DMS153 (cell line): ENCODE data around the gene TOMM70.

Source experiments
- DNase-seq: peaks from one replicate; lab custom pipeline; 2025; lab: John Stamatoyannopoulos, UW

TOMM70 gene

DNA sequence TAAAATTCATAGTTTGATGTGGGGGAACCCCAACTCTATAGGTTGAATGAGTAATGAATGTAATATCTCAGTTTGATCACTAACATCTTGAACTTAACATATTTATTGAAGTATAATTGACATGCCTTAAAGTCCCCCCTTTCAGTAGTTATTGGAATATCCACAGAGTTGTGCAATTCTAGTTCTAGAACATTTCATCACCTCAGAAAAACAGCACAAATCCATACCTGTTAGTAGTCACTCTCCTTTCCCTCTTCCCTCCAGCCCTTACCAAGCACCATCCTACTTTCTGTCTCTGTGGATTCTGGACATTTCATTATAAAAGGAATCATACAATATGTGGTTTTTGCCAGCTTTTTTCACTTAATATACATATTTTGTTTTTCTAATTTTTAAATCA is 75.1 kb downstream of the TOMM70 start:
- DNase-seq = no peak

DNA sequence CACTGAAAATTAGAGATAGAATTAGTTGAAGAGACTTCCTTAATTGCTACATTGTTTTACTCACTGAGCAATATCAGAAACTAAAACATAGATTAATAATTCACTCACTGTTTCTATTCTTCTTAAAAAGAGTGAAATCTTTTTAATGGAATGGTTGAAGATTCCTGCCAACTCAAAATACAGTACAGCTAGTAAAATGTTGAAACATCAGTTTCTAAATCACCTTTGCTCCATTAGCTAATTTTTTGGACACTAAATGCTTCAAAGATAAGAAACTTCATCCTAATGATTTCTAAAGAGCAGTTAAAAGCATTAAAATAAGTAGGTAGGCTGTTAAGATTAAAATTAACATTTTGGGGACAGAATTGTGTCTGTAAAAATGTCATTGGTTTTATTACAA is 76.8 kb downstream of the TOMM70 start:
- DNase-seq = no peak

DNA sequence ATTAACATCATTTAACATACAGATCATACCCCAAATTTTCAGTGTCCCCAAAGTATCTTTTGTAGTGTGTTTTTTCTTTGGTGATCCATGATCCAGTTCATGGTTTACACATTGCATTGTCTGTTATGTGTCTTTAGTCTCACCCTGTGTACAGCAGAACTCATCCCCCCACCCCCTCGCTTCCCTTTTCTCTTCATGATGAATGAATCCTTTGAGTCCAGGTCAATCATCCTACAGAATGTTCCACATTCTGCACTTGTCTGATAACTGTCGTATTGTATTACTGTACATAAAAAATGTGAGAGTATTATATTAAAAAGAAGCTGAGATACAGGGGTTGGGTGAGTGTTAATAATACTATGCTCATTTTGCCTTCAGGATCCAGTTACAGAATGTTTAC is 80.9 kb downstream of the TOMM70 start:
- no peak for DNase-seq

DNA sequence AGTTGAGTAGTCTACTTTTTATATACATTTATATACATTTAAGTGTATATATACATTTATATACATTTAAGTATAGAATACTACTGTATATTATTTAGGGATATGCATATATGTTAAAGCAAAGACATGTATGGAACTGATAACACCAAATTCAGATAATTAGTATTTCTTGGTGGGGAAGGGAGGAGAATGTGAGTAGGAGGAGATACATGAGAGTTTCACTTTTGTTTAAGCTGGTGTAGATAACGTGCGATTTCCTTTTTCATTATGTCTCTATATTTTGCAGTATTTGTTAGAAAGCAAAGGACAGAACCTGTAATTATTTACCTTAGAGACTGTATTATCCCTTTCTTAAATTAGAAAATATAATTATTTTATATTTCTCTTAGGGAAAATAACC is 83.0 kb downstream of the TOMM70 start:
- DNase-seq = no peak

DNA sequence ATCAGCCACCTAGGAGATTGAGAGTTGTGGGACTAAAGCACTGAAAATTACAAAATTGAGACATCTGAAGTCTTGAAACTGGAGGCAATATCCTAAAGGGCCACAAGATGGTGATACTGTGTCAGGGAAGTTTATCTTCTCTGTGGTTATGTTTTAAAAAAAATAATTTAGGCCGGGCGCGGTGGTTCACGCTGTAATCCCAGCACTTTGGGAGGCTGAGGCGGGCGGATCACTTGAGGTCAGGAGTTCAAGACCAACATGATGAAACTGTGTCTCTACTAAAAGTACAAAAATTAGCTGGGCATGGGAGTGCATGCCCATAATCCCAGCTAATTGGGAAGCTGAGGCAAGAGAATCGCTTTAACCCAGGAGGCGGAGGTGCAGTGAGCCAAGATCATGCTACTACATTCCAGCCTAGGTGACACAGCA is 84.2 kb downstream of the TOMM70 start:
- no peak for DNase-seq
